Keratinocyte (primary cell): ENCODE measurements around the gene GPC5.

Experiments
- EZH2 ChIP-seq: IDR thresholded peaks from one replicate; pipeline ENCODE4 v1.6.1; 2012; ENCODE audit warnings: inconsistent platforms, mild to moderate bottlenecking, low read length, moderate library complexity
- TF ChIP-seq, protein P1 (sequence below), 3 experiments: IDR thresholded peaks in 1 of 3; conservative IDR thresholded peaks in 1 of 3; optimal IDR thresholded peaks in 1 of 3; 2 replicates in 2 of 3; 3 replicates in 1 of 3; pipeline versions ENCODE3 to v1.5.1; 2011; ENCODE audit warnings: low read length in 3 of 3, mild to moderate bottlenecking in 3 of 3, moderate library complexity in 2 of 3, control low read depth in 1 of 3, inconsistent platforms in 1 of 3; ENCODE audit not compliant: insufficient read depth in 2 of 3; ENCODE audit errors: extremely low read depth in 1 of 3

GRCh38 chr13:91592056-91593014 lies 193.9 kb downstream of the GPC5 start:
- TF ChIP-seq, protein P1, sequence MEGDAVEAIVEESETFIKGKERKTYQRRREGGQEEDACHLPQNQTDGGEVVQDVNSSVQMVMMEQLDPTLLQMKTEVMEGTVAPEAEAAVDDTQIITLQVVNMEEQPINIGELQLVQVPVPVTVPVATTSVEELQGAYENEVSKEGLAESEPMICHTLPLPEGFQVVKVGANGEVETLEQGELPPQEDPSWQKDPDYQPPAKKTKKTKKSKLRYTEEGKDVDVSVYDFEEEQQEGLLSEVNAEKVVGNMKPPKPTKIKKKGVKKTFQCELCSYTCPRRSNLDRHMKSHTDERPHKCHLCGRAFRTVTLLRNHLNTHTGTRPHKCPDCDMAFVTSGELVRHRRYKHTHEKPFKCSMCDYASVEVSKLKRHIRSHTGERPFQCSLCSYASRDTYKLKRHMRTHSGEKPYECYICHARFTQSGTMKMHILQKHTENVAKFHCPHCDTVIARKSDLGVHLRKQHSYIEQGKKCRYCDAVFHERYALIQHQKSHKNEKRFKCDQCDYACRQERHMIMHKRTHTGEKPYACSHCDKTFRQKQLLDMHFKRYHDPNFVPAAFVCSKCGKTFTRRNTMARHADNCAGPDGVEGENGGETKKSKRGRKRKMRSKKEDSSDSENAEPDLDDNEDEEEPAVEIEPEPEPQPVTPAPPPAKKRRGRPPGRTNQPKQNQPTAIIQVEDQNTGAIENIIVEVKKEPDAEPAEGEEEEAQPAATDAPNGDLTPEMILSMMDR (optimal IDR thresholded peaks at IDR 0.05 in 1 of 3, IDR thresholded peaks at IDR 0.05 in 1 of 3, conservative IDR thresholded peaks at IDR 0.05 in 1 of 3; ENCODE audit: extremely low read depth in 1 of 3, insufficient read depth in 2 of 3, low read length in 3 of 3) = no peak
- TF ChIP-seq EZH2 = no peak
